ENCODE results near the gene CNOT11. TPM values are rescaled to one million over a fixed set of nuclear protein-coding genes. Genes with fewer than 3 reads are reported as not detected.

Gene CNOT11
- total RNA-seq, 1 experiment from 2014 or later = 51.7 TPM

GRCh38 chr2:101255501-101255900 lies 2.8 kb downstream of the CNOT11 start:
- intact Hi-C loops (cut with micrococcal nuclease; ENCODE audit: unreplicated experiment) = no loop called here
- TF ChIP-seq CTCF (conservative IDR thresholded peaks at IDR 0.05; ENCODE audit: low read depth, low read length) = no peak
- TF ChIP-seq EZH2 (IDR thresholded peaks at IDR 0.05; ENCODE audit: borderline replicate concordance, low read depth, low read length, poor library complexity, severe bottlenecking) = no peak
- DNase-seq (ENCODE audit: low spot score) = no peak
- H3K4me1 ChIP-seq (ENCODE audit: insufficient read depth, low read length, poor library complexity, severe bottlenecking) = peaks cover 4% of the 10 kb centered on the region
- POLR2A ChIA-PET (ENCODE audit: low non-redundant PET) = no interaction called here
- no peak overlapping the region for H3K4me3 ChIP-seq (ENCODE audit: low read depth, low read length, poor library complexity, severe bottlenecking)
- CTCF ChIA-PET = no interaction called here
- H3K36me3 ChIP-seq (ENCODE audit: insufficient read depth, low read length, poor library complexity, severe bottlenecking) = peaks cover 9% of the 10 kb centered on the region
- no TSS peak for BruUV-seq (replicated peaks)
- H3K9me3 ChIP-seq (ENCODE audit: low read depth, low read length, poor library complexity, severe bottlenecking) = peaks cover 2% of the 10 kb centered on the region
- no peak overlapping the region for H3K27ac ChIP-seq (ENCODE audit: low read depth, low read length, poor library complexity, severe bottlenecking)
- no peaks in the 10 kb centered on the region for H3K27me3 ChIP-seq (replicated peaks; ENCODE audit: insufficient read depth, low read depth, low read length, poor library complexity)

- intact Hi-C loops (cut with micrococcal nuclease; ENCODE audit: unreplicated experiment) = no loop called here
- DNase-seq (ENCODE audit: low spot score) = no peak
- Histone ChIP-seq H3K27me3 (replicated peaks; ENCODE audit: insufficient read depth, low read depth, low read length, poor library complexity) (no peaks in the 10 kb centered on the region), H3K4me1 (ENCODE audit: insufficient read depth, low read length, poor library complexity, severe bottlenecking) (peaks cover 4% of the 10 kb centered on the region), H3K36me3 (ENCODE audit: insufficient read depth, low read length, poor library complexity, severe bottlenecking) (peaks cover 12% of the 10 kb centered on the region), H3K9me3 (ENCODE audit: low read depth, low read length, poor library complexity, severe bottlenecking) (peaks cover 2% of the 10 kb centered on the region), H3K27ac (ENCODE audit: low read depth, low read length, poor library complexity, severe bottlenecking) (no peak overlapping the region), H3K4me3 (ENCODE audit: low read depth, low read length, poor library complexity, severe bottlenecking) (no peak overlapping the region)
- CTCF ChIA-PET = no interaction called here
- BruUV-seq (replicated peaks) = no TSS peak
- TF ChIP-seq CTCF (conservative IDR thresholded peaks at IDR 0.05; ENCODE audit: low read depth, low read length) (no peak), EZH2 (IDR thresholded peaks at IDR 0.05; ENCODE audit: borderline replicate concordance, low read depth, low read length, poor library complexity, severe bottlenecking) (no peak)
- POLR2A ChIA-PET (ENCODE audit: low non-redundant PET) = interaction anchor here (0.5 kb wide), 1 partner anchor 503 kb away, joined by 10 read pairs; no protein-coding TSS in a partner anchor
Observed at GRCh38 chr2:101256316-101256715, 3.6 kb downstream of the CNOT11 start.

- ChIA-PET POLR2A (ENCODE audit: low non-redundant PET) (no interaction called here), CTCF (no interaction called here)
- TF ChIP-seq CTCF (conservative IDR thresholded peaks at IDR 0.05; ENCODE audit: low read depth, low read length) = no peak
- no peak for TF ChIP-seq EZH2 (IDR thresholded peaks at IDR 0.05; ENCODE audit: borderline replicate concordance, low read depth, low read length, poor library complexity, severe bottlenecking)
- no TSS peak for BruUV-seq (replicated peaks)
- no peak for DNase-seq (ENCODE audit: low spot score)
- peaks cover 30% of the 10 kb centered on the region for H3K36me3 ChIP-seq (ENCODE audit: insufficient read depth, low read length, poor library complexity, severe bottlenecking)
- H3K4me1 ChIP-seq (ENCODE audit: insufficient read depth, low read length, poor library complexity, severe bottlenecking) = peaks cover 3% of the 10 kb centered on the region
- H3K27me3 ChIP-seq (replicated peaks; ENCODE audit: insufficient read depth, low read depth, low read length, poor library complexity) = no peaks in the 10 kb centered on the region
- intact Hi-C loops (cut with micrococcal nuclease; ENCODE audit: unreplicated experiment) = no loop called here
- H3K9me3 ChIP-seq (ENCODE audit: low read depth, low read length, poor library complexity, severe bottlenecking) = peaks cover 2% of the 10 kb centered on the region
- no peak overlapping the region for H3K4me3 ChIP-seq (ENCODE audit: low read depth, low read length, poor library complexity, severe bottlenecking)
- no peak overlapping the region for H3K27ac ChIP-seq (ENCODE audit: low read depth, low read length, poor library complexity, severe bottlenecking)
Observed at GRCh38 chr2:101258804-101259203, 6.1 kb downstream of the CNOT11 start.

Measured in A673 (cell line).